GM23338 (cell line): ENCODE results near the gene COL1A2. TPM values are rescaled to one million over a fixed set of nuclear protein-coding genes. Genes with fewer than 3 reads are reported as not detected.

Experiments used
- ATAC-seq: fragments of 200-7000 bp; cut with Tn5 transposase; 3 replicates; pipeline ENCODE4 v1.9.1; 2020
- DNase-seq: peaks from one replicate; pipeline ENCODE4 v3.0.0-alpha.2; 2015; ENCODE audit warnings: low spot score
- H2AFZ ChIP-seq: fragments of 200-600 bp; sonication (generic); 2 replicates; pipeline ENCODE4 v1.8.0; 2016; ENCODE audit warnings: antibody characterized with exemption, mild to moderate bottlenecking, moderate library complexity
- H3F3A ChIP-seq: fragments of 200-600 bp; sonication (generic); replicated peaks from 2 replicates; pipeline ENCODE4 v1.8.0; 2017; ENCODE audit warnings: antibody characterized with exemption, mixed run types, low read depth
- H3K27ac ChIP-seq: fragments of 200-600 bp; sonication (generic); 2 replicates; pipeline ENCODE4 v1.6.1; 2016; ENCODE audit warnings: low read depth
- H3K27me3 ChIP-seq: fragments of 200-600 bp; sonication (generic); 2 replicates; pipeline ENCODE4 v1.8.0; 2016; ENCODE audit warnings: mild to moderate bottlenecking, mixed run types, moderate library complexity; ENCODE audit not compliant: insufficient read depth
- H3K36me3 ChIP-seq: fragments of 200-600 bp; sonication (generic); 2 replicates; pipeline ENCODE4 v1.8.0; 2016; ENCODE audit warnings: mild to moderate bottlenecking; ENCODE audit not compliant: insufficient read depth
- H3K4me1 ChIP-seq: fragments of 200-600 bp; sonication (generic); 2 replicates; pipeline ENCODE4 v1.8.0; 2016; ENCODE audit warnings: mild to moderate bottlenecking, moderate library complexity; ENCODE audit not compliant: insufficient read depth
- H3K4me2 ChIP-seq: fragments of 200-600 bp; sonication (generic); 2 replicates; pipeline ENCODE4 v1.7.1; 2017; ENCODE audit warnings: mixed run types
- H3K4me3 ChIP-seq: fragments of 200-600 bp; sonication (generic); 2 replicates; pipeline ENCODE4 v1.6.1; 2016; ENCODE audit warnings: mixed run types
- H3K79me2 ChIP-seq: fragments of 200-600 bp; sonication (generic); replicated peaks from 2 replicates; pipeline ENCODE4 v1.8.0; 2017; ENCODE audit warnings: mild to moderate bottlenecking; ENCODE audit not compliant: insufficient read depth
- H3K9me2 ChIP-seq: fragments of 200-600 bp; sonication (generic); 2 replicates; pipeline ENCODE4 v1.8.0; 2017; ENCODE audit not compliant: insufficient read depth
- H4K20me1 ChIP-seq: fragments of 200-600 bp; sonication (generic); replicated peaks from 2 replicates; pipeline ENCODE4 v1.8.0; 2017; ENCODE audit warnings: mild to moderate bottlenecking; ENCODE audit not compliant: insufficient read depth
- H3K27ac Mint-ChIP-seq: 2 replicates; pipeline ENCODE4 v1.8.0; 2020; ENCODE audit warnings: inconsistent platforms, mild to moderate bottlenecking, moderate library complexity, mixed read lengths
- H3K27me3 Mint-ChIP-seq: 3 replicates; pipeline ENCODE4 v1.8.0; 2022; ENCODE audit warnings: low read depth, mild to moderate bottlenecking, moderate library complexity, mixed read lengths, inconsistent platforms; ENCODE audit not compliant: insufficient read depth, poor library complexity
- H3K36me3 Mint-ChIP-seq: 3 replicates; pipeline ENCODE4 v1.8.0; 2021; ENCODE audit warnings: low read depth, mild to moderate bottlenecking, inconsistent platforms, moderate library complexity, mixed read lengths
- H3K4me1 Mint-ChIP-seq: 3 replicates; pipeline ENCODE4 v1.8.0; 2020; ENCODE audit warnings: mild to moderate bottlenecking, inconsistent platforms, mixed read lengths
- H3K4me3 Mint-ChIP-seq: 3 replicates; pipeline ENCODE4 v1.8.0; 2021; ENCODE audit warnings: moderate library complexity, mild to moderate bottlenecking, inconsistent platforms, mixed read lengths
- H3K9me3 Mint-ChIP-seq: 3 replicates; pipeline ENCODE4 v1.8.0; 2020; ENCODE audit warnings: moderate library complexity, mild to moderate bottlenecking, inconsistent platforms, mixed read lengths
- CREB1 ChIP-seq: fragments of 250-450 bp; sonication (Bioruptor Pico); IDR thresholded peaks from 2 replicates; pipeline ENCODE4 v1.5.0; 2020; ENCODE audit warnings: low read depth, mild to moderate bottlenecking, moderate library complexity
- EZH2 ChIP-seq: fragments of 200-600 bp; sonication (generic); IDR thresholded peaks from one replicate; pipeline ENCODE4 v1.8.0; 2017; ENCODE audit warnings: antibody characterized with exemption, mild to moderate bottlenecking, low read depth; ENCODE audit not compliant: unreplicated experiment
- EZH2phosphoT487 ChIP-seq: fragments of 200-600 bp; sonication (generic); IDR thresholded peaks from one replicate; pipeline ENCODE4 v1.8.1; 2018; ENCODE audit warnings: antibody characterized with exemption; ENCODE audit not compliant: unreplicated experiment
- JUNB ChIP-seq: IDR thresholded peaks from one replicate; pipeline ENCODE4 v1.6.1; 2016; ENCODE audit warnings: antibody characterized with exemption; ENCODE audit not compliant: unreplicated experiment
- NANOG ChIP-seq: IDR thresholded peaks from 2 replicates; pipeline ENCODE4 v1.6.1; 2016; ENCODE audit warnings: antibody characterized with exemption, borderline replicate concordance
- POLR2AphosphoS5 ChIP-seq: IDR thresholded peaks from 2 replicates; pipeline ENCODE4 v1.6.1; 2016; ENCODE audit warnings: antibody characterized with exemption, low read depth
- STAT1 ChIP-seq: IDR thresholded peaks from one replicate; pipeline ENCODE4 v1.6.1; 2016; ENCODE audit warnings: antibody characterized with exemption; ENCODE audit not compliant: unreplicated experiment
- ZNF114 ChIP-seq: fragments of 250-450 bp; sonication (Bioruptor Pico); IDR thresholded peaks from 2 replicates; pipeline ENCODE4 v1.5.0; 2020; ENCODE audit warnings: mild to moderate bottlenecking, moderate library complexity
- ZNF331 ChIP-seq: fragments of 250-450 bp; sonication (Bioruptor Pico); IDR thresholded peaks from 2 replicates; pipeline ENCODE4 v1.5.0; 2020; ENCODE audit warnings: low read depth, mild to moderate bottlenecking, moderate library complexity
- ZNF462 ChIP-seq: fragments of 250-450 bp; sonication (Bioruptor Pico); IDR thresholded peaks from 2 replicates; pipeline ENCODE4 v1.5.0; 2020; ENCODE audit warnings: mild to moderate bottlenecking, moderate library complexity
- polyA plus RNA-seq: library from polyadenylated mRNA; unstranded; fragments of >200 nt; fragmentation: Nextera tagmentation; extraction: Ambion mirVana; gene quantifications from 2 replicates; pipeline ENCODE4 v1.2.1, GENCODE V29; 2016
- total RNA-seq: library from RNA; depleted of rRNA; stranded (reverse); fragments of >200 nt; shearing (Covaris generic); gene quantifications from 2 replicates; pipeline ENCODE4 v1.2.3, GENCODE V29; 2014
- TF ChIP-seq, protein P1 (sequence below): IDR thresholded peaks from one replicate; pipeline ENCODE4 v1.6.1; 2018; ENCODE audit warnings: antibody characterized with exemption; ENCODE audit not compliant: unreplicated experiment
- TF ChIP-seq, protein P2 (sequence below), 2 experiments: fragments of 200-600 bp in 1 of 2; sonication (generic) in 1 of 2; conservative IDR thresholded peaks; 2 replicates each; pipeline versions ENCODE4 v1.5.1 to v1.6.1; 2016 to 2017; ENCODE audit warnings: antibody characterized with exemption in 2 of 2, low read depth in 2 of 2, mild to moderate bottlenecking in 2 of 2, moderate library complexity in 1 of 2
- TF ChIP-seq, protein P3 (sequence below): IDR thresholded peaks from 2 replicates; pipeline ENCODE4 v1.6.1; 2016; ENCODE audit warnings: antibody characterized with exemption

The COL1A2 gene
- total and polyA plus RNA-seq, 2 experiments from 2014 or later: 32.0 to 67.0 TPM

- Histone ChIP-seq H3K27ac (no peak overlapping the region), H3K4me2 (no peak overlapping the region), H3F3A (no peaks in the 10 kb centered on the region), H3K4me1 (peaks cover 31% of the 10 kb centered on the region), H3K4me3 (no peak overlapping the region), H3K36me3 (no peaks in the 10 kb centered on the region), H3K9me2 (no peaks in the 10 kb centered on the region), H3K79me2 (no peaks in the 10 kb centered on the region), H2AFZ (no peak overlapping the region), H4K20me1 (no peaks in the 10 kb centered on the region), H3K27me3 (no peaks in the 10 kb centered on the region)
- Mint-ChIP-seq H3K36me3 (no peaks in the 10 kb centered on the region), H3K4me1 (peaks cover 9% of the 10 kb centered on the region; the same call in 2 of the 3 replicates), H3K27me3 (no peaks in the 10 kb centered on the region), H3K27ac (no peak overlapping the region), H3K9me3 (no peaks in the 10 kb centered on the region), H3K4me3 (no peak overlapping the region)
- DNase-seq (no peak), ATAC-seq (no peak)
- TF ChIP-seq, protein P1, sequence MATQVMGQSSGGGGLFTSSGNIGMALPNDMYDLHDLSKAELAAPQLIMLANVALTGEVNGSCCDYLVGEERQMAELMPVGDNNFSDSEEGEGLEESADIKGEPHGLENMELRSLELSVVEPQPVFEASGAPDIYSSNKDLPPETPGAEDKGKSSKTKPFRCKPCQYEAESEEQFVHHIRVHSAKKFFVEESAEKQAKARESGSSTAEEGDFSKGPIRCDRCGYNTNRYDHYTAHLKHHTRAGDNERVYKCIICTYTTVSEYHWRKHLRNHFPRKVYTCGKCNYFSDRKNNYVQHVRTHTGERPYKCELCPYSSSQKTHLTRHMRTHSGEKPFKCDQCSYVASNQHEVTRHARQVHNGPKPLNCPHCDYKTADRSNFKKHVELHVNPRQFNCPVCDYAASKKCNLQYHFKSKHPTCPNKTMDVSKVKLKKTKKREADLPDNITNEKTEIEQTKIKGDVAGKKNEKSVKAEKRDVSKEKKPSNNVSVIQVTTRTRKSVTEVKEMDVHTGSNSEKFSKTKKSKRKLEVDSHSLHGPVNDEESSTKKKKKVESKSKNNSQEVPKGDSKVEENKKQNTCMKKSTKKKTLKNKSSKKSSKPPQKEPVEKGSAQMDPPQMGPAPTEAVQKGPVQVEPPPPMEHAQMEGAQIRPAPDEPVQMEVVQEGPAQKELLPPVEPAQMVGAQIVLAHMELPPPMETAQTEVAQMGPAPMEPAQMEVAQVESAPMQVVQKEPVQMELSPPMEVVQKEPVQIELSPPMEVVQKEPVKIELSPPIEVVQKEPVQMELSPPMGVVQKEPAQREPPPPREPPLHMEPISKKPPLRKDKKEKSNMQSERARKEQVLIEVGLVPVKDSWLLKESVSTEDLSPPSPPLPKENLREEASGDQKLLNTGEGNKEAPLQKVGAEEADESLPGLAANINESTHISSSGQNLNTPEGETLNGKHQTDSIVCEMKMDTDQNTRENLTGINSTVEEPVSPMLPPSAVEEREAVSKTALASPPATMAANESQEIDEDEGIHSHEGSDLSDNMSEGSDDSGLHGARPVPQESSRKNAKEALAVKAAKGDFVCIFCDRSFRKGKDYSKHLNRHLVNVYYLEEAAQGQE: no peak
- TF ChIP-seq ZNF462 (CRISPR knock-in tag) (no peak), EZH2phosphoT487 (no peak), NANOG (no peak), POLR2AphosphoS5 (no peak), EZH2 (no peak), ZNF331 (CRISPR knock-in tag) (no peak), ZNF114 (CRISPR knock-in tag) (no peak), JUNB (no peak), CREB1 (CRISPR knock-in tag) (no peak), STAT1 (no peak)
- TF ChIP-seq, protein P2, sequence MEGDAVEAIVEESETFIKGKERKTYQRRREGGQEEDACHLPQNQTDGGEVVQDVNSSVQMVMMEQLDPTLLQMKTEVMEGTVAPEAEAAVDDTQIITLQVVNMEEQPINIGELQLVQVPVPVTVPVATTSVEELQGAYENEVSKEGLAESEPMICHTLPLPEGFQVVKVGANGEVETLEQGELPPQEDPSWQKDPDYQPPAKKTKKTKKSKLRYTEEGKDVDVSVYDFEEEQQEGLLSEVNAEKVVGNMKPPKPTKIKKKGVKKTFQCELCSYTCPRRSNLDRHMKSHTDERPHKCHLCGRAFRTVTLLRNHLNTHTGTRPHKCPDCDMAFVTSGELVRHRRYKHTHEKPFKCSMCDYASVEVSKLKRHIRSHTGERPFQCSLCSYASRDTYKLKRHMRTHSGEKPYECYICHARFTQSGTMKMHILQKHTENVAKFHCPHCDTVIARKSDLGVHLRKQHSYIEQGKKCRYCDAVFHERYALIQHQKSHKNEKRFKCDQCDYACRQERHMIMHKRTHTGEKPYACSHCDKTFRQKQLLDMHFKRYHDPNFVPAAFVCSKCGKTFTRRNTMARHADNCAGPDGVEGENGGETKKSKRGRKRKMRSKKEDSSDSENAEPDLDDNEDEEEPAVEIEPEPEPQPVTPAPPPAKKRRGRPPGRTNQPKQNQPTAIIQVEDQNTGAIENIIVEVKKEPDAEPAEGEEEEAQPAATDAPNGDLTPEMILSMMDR (conservative IDR thresholded peaks at IDR 0.05; ENCODE audit: low read depth in 2 of 2): no peak
- TF ChIP-seq, protein P3, sequence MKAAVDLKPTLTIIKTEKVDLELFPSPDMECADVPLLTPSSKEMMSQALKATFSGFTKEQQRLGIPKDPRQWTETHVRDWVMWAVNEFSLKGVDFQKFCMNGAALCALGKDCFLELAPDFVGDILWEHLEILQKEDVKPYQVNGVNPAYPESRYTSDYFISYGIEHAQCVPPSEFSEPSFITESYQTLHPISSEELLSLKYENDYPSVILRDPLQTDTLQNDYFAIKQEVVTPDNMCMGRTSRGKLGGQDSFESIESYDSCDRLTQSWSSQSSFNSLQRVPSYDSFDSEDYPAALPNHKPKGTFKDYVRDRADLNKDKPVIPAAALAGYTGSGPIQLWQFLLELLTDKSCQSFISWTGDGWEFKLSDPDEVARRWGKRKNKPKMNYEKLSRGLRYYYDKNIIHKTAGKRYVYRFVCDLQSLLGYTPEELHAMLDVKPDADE: no peak
These were observed 14.4 kb upstream of the COL1A2 start for GRCh38 chr7:94380264-94380663.
